Measurements from ENCODE around the gene HEXA. TPM values are rescaled to one million over a fixed set of nuclear protein-coding genes. Genes with fewer than 3 reads are reported as not detected.
"Not testable (repeated sequence)": the region's sequence is repeated elsewhere in the genome, so short reads cannot be mapped to it uniquely, and the experiment has no call there.

Gene HEXA
- polyA plus RNA-seq, 1 donor (not counting 4 experiments of a cell fraction or from before 2014, with no cell fraction given) = 53.5 TPM

DNA sequence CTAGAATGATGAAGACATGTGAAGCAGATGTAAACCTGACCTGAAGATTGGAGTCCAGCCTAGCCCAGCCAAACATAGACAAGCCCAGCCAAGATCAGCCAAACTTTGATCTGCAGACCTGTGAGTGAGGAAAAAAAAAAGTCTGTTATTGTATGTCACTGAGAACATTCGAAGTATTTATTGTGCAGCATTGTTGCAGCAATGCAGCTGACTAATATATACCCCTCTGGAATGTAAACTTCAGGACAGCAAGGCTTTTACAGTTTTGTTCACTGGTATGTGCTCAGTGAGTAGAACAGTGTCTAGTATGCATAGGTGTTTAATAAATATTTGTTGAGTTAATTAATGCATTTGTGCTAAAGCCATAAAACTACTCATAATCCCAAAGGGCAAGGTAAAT, 45.7 kb upstream of the HEXA start:
- no peak overlapping the region for H2AFZ ChIP-seq (ENCODE audit: control insufficient read depth, low read length)
- no peaks in the 10 kb centered on the region for H3K4me1 ChIP-seq (ENCODE audit: control insufficient read depth, extremely low read depth, insufficient read depth, low read length)
- no peak for FAIRE-seq
- TF ChIP-seq, protein P1, sequence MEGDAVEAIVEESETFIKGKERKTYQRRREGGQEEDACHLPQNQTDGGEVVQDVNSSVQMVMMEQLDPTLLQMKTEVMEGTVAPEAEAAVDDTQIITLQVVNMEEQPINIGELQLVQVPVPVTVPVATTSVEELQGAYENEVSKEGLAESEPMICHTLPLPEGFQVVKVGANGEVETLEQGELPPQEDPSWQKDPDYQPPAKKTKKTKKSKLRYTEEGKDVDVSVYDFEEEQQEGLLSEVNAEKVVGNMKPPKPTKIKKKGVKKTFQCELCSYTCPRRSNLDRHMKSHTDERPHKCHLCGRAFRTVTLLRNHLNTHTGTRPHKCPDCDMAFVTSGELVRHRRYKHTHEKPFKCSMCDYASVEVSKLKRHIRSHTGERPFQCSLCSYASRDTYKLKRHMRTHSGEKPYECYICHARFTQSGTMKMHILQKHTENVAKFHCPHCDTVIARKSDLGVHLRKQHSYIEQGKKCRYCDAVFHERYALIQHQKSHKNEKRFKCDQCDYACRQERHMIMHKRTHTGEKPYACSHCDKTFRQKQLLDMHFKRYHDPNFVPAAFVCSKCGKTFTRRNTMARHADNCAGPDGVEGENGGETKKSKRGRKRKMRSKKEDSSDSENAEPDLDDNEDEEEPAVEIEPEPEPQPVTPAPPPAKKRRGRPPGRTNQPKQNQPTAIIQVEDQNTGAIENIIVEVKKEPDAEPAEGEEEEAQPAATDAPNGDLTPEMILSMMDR (optimal IDR thresholded peaks at IDR 0.05 in 1 of 3, IDR thresholded peaks at IDR 0.05 in 1 of 3, conservative IDR thresholded peaks at IDR 0.05 in 1 of 3; ENCODE audit: extremely low read depth in 1 of 3, insufficient read depth in 2 of 3, low read length in 3 of 3) = no peak
- TF ChIP-seq EZH2 (IDR thresholded peaks at IDR 0.05; ENCODE audit: low read length) = no peak
- no peak overlapping the region for H3K4me3 ChIP-seq (ENCODE audit: control insufficient read depth in 2 of 3, extremely low read depth in 1 of 3, insufficient read depth in 2 of 3, low read depth in 1 of 3, low read length in 3 of 3)
- no peaks in the 10 kb centered on the region for H3K79me2 ChIP-seq (ENCODE audit: control insufficient read depth, insufficient read depth, low read length)
- H3K9me3 ChIP-seq (ENCODE audit: control insufficient read depth, low read depth, low read length) = no peaks in the 10 kb centered on the region
- H3K9ac ChIP-seq (ENCODE audit: control insufficient read depth, extremely low read depth, insufficient read depth, low read length) = no peak overlapping the region
- H4K20me1 ChIP-seq (ENCODE audit: control insufficient read depth, extremely low read depth, insufficient read depth, low read length) = no peaks in the 10 kb centered on the region
- H3K27me3 ChIP-seq (ENCODE audit: control insufficient read depth, extremely low read depth, insufficient read depth, low read length) = no peaks in the 10 kb centered on the region
- dilution Hi-C loops (cut with MboI; ENCODE audit: extremely low pct_ligation_motif_present, low sequenced_read_pairs) = no loop called here
- no peaks in the 10 kb centered on the region for H3K36me3 ChIP-seq (ENCODE audit: control insufficient read depth in 2 of 2, extremely low read depth in 1 of 2, insufficient read depth in 2 of 2, low read length in 2 of 2)
- no peak overlapping the region for H3K4me2 ChIP-seq (ENCODE audit: control insufficient read depth, extremely low read depth, insufficient read depth, low read depth, low read length)
- H3K27ac ChIP-seq (ENCODE audit: control insufficient read depth, insufficient read depth, low read length) = no peak overlapping the region
- H3K9me1 ChIP-seq (ENCODE audit: control insufficient read depth, extremely low read depth, insufficient read depth, low read length) = no peaks in the 10 kb centered on the region
- no peak for DNase-seq (ENCODE audit: low read depth, low spot score)

DNA sequence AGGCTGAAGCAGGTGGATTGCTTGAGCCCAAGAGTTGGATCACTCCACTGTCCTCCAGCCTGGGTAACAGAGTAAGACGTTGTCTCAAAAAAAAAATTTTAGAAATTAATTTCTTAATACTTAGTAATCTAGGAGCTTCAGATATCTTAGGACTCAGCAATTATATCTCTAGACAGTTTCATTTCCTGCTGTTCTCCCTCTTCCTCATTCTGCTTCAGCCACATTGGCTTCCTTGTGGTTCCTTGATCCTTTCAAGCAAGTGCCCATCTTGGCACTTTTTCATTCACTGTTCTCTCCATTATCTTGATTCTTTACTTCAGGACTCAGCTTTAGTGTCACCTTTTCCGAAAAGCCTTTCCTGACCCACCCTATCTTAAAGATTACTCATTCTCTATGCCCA, 44.8 kb upstream of the HEXA start:
- H3K4me3 ChIP-seq (ENCODE audit: control insufficient read depth in 2 of 3, extremely low read depth in 1 of 3, insufficient read depth in 2 of 3, low read depth in 1 of 3, low read length in 3 of 3) = no peak overlapping the region
- no peaks in the 10 kb centered on the region for H3K9me3 ChIP-seq (ENCODE audit: control insufficient read depth, low read depth, low read length)
- FAIRE-seq = no peak
- H3K9me1 ChIP-seq (ENCODE audit: control insufficient read depth, extremely low read depth, insufficient read depth, low read length) = no peaks in the 10 kb centered on the region
- dilution Hi-C loops (cut with MboI; ENCODE audit: extremely low pct_ligation_motif_present, low sequenced_read_pairs) = no loop called here
- DNase-seq (ENCODE audit: low read depth, low spot score) = no peak
- H3K4me1 ChIP-seq (ENCODE audit: control insufficient read depth, extremely low read depth, insufficient read depth, low read length) = no peaks in the 10 kb centered on the region
- no peak overlapping the region for H3K27ac ChIP-seq (ENCODE audit: control insufficient read depth, insufficient read depth, low read length)
- TF ChIP-seq, protein P1 (optimal IDR thresholded peaks at IDR 0.05 in 1 of 3, IDR thresholded peaks at IDR 0.05 in 1 of 3, conservative IDR thresholded peaks at IDR 0.05 in 1 of 3; ENCODE audit: extremely low read depth in 1 of 3, insufficient read depth in 2 of 3, low read length in 3 of 3) = no peak
- H4K20me1 ChIP-seq (ENCODE audit: control insufficient read depth, extremely low read depth, insufficient read depth, low read length) = no peaks in the 10 kb centered on the region
- no peak overlapping the region for H2AFZ ChIP-seq (ENCODE audit: control insufficient read depth, low read length)
- H3K4me2 ChIP-seq (ENCODE audit: control insufficient read depth, extremely low read depth, insufficient read depth, low read depth, low read length) = no peak overlapping the region
- H3K9ac ChIP-seq (ENCODE audit: control insufficient read depth, extremely low read depth, insufficient read depth, low read length) = no peak overlapping the region
- no peaks in the 10 kb centered on the region for H3K27me3 ChIP-seq (ENCODE audit: control insufficient read depth, extremely low read depth, insufficient read depth, low read length)
- H3K79me2 ChIP-seq (ENCODE audit: control insufficient read depth, insufficient read depth, low read length) = no peaks in the 10 kb centered on the region
- no peaks in the 10 kb centered on the region for H3K36me3 ChIP-seq (ENCODE audit: control insufficient read depth in 2 of 2, extremely low read depth in 1 of 2, insufficient read depth in 2 of 2, low read length in 2 of 2)

DNA sequence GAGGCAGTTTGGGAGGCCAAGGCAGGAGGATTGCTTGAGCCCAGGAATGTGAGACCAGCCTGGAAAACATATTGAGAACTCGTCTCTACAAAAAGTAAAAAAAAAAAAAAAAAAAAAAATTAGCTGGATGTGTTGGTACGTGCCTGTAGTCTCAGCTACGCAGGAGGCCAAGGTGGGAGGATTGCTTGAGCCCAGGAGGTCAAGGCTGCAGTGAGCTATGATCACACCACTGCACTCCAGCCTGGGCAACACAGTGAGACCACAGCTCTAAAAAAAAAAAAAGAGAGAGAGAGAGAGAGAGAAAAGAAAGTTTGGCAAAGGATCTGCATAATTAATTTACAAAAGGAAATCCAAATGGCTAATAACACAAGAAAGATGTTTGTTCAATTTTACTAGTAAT, 44.0 kb upstream of the HEXA start:
- H3K4me1 ChIP-seq (ENCODE audit: control insufficient read depth, extremely low read depth, insufficient read depth, low read length); dilution Hi-C loops (cut with MboI; ENCODE audit: extremely low pct_ligation_motif_present, low sequenced_read_pairs); H3K4me2 ChIP-seq (ENCODE audit: control insufficient read depth, extremely low read depth, insufficient read depth, low read depth, low read length); H3K79me2 ChIP-seq (ENCODE audit: control insufficient read depth, insufficient read depth, low read length); H3K4me3 ChIP-seq (ENCODE audit: control insufficient read depth in 2 of 3, extremely low read depth in 1 of 3, insufficient read depth in 2 of 3, low read depth in 1 of 3, low read length in 3 of 3); H3K27me3 ChIP-seq (ENCODE audit: control insufficient read depth, extremely low read depth, insufficient read depth, low read length); H3K27ac ChIP-seq (ENCODE audit: control insufficient read depth, insufficient read depth, low read length); H3K9me1 ChIP-seq (ENCODE audit: control insufficient read depth, extremely low read depth, insufficient read depth, low read length); H2AFZ ChIP-seq (ENCODE audit: control insufficient read depth, low read length); H3K36me3 ChIP-seq (ENCODE audit: control insufficient read depth in 2 of 2, extremely low read depth in 1 of 2, insufficient read depth in 2 of 2, low read length in 2 of 2); H3K9ac ChIP-seq (ENCODE audit: control insufficient read depth, extremely low read depth, insufficient read depth, low read length); DNase-seq (ENCODE audit: low read depth, low spot score); H3K9me3 ChIP-seq (ENCODE audit: control insufficient read depth, low read depth, low read length); FAIRE-seq; H4K20me1 ChIP-seq (ENCODE audit: control insufficient read depth, extremely low read depth, insufficient read depth, low read length): not testable (repeated sequence)

Measured in keratinocyte (primary cell).